SW 1271 (cell line): Measurements from ENCODE around the gene CCDC127.
A peak's percentile ranks its signal among the peaks of the same experiment; 100 is the strongest.

ENCODE experiments used
- DNase-seq, 2 experiments: peaks; one replicate each; lab custom pipeline; 2025; lab: John Stamatoyannopoulos, UW

The CCDC127 gene

DNA sequence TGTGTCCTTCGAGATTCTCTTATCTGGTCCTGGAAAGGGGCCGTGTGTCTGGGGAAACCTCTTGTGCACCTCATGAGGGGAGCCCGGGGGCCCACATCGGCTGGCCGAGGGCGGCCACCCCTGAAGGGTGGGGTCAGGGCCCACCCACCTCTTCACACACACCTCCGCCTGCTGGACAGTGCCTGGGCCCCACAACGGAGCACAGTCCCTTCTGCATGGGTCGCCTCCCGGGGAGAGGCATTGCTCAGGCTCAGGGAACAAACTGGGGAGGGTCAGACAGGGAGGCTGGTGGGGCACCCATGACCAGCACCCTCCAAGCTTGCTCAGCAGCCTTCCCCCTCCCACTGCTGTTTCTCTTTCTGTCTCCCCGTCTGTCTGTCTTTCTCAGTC, 28.0 kb downstream of the CCDC127 start:
- DNase-seq = no peak

- no peak for DNase-seq
These were observed 28.5 kb downstream of the CCDC127 start for GRCh38 chr5:189486-189885.

- peak; percentile 52 to 77 for DNase-seq
These were observed 29.2 kb downstream of the CCDC127 start for GRCh38 chr5:188488-189481.

GRCh38 chr5:187617-188451, 30.1 kb downstream of the CCDC127 start:
- DNase-seq = no peak

DNA sequence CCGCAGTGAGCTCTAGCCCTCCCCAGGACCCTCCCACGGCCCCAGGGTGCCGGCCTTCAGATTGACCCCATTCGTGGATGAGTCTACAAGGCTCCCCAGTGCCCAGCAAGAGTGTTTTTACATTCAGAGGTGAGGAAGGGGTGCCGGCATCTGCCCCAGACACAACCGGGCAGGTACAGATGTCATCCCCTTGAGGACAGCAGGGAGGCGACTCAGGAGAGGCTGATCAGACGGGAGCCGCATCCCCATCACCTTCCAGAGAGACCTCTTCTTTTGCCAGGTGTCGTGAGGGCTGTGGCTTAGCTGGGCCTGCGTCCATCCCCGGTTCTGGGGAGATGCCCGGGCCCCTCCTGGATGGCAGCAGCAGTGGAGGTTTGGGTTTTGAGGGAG, 30.9 kb downstream of the CCDC127 start:
- DNase-seq = no peak

- no peak for DNase-seq
These were observed 31.6 kb downstream of the CCDC127 start for GRCh38 chr5:186091-187041.

GRCh38 chr5:185095-186070, 32.6 kb downstream of the CCDC127 start:
- no peak for DNase-seq

GRCh38 chr5:184471-184870, 33.5 kb downstream of the CCDC127 start:
- DNase-seq = no peak

- DNase-seq = no peak
These were observed 35.8 kb downstream of the CCDC127 start for GRCh38 chr5:182126-182525.

DNA sequence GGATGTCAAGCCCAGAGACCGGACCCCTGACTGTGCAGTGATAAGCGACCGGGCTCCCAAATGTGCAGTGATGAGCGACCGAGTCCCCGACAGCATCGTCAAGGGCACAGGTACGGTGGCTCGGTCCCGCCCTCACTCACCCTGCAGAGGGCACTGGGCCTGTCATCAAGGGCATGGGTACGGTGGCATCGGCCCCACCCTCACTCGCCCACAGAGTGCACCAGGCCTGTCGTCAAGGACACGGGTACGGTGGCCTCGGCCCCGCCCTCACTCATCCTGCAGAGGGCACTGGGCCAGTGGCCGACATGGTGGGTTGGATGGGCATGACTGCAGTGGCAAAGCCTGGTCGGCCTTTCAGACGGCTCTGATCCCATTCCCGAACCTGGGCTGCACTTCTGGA, 36.4 kb downstream of the CCDC127 start:
- no peak for DNase-seq

GRCh38 chr5:181160-181559, 36.8 kb downstream of the CCDC127 start:
- no peak for DNase-seq

DNA sequence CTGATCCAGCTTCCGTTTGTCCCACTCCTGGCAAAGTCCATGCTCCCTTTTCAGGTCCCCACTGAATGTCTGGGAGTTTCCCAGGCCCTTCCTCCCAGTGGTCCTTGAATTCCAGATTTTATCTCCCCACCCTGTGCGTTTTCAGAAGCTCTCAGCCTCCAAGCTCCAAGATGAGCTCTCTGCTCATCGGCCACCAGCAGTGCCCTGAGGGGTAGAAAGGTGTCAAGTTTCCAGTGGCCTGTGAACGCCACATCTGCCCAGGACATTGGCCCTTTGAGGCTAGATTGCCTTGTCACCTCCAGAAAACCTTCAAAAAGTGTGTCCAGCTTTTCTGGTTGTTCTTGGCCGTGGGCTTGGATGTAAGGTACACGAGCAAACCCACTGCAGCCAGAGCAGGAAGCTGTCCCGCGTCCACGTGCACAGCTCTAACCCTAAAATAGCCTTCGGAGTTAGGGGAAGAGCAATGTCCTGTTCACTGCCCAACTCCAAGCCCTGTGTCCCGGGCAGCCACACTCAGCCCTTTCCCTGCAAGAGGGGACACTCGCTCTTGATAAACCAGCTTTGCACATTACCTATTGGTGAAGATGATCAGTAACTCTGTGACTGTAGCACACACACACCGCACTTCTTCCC, 37.6 kb downstream of the CCDC127 start:
- no peak for DNase-seq

- DNase-seq = no peak
These were observed 38.6 kb downstream of the CCDC127 start for GRCh38 chr5:179401-179800.

GRCh38 chr5:178110-178509, 39.8 kb downstream of the CCDC127 start:
- no peak for DNase-seq

DNA sequence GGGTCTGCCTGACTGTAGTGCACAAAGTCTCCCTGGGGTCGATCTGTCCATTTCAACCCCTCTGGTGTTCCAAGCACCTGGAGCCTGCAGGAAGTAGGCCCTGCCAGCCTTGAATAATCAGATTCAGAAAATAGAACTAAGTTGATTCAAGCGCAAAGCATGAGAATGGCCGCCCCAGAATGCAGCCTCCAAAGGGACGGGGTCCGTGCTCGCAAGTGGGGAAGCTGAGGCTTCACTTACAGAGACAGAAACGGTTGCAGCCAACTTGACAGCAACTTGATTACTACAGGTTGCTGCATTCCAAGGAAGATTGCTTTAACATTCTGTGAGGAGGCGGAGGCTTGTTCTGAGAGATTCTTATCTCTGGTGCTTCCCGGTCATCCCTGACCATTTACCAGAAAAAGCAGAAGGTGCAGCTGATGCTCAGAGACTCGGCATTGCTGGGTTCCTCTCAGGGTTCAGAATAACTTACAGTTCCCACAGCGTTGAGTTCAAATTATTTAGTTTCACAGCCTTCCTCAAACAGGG, 41.6 kb downstream of the CCDC127 start:
- no peak for DNase-seq

DNA sequence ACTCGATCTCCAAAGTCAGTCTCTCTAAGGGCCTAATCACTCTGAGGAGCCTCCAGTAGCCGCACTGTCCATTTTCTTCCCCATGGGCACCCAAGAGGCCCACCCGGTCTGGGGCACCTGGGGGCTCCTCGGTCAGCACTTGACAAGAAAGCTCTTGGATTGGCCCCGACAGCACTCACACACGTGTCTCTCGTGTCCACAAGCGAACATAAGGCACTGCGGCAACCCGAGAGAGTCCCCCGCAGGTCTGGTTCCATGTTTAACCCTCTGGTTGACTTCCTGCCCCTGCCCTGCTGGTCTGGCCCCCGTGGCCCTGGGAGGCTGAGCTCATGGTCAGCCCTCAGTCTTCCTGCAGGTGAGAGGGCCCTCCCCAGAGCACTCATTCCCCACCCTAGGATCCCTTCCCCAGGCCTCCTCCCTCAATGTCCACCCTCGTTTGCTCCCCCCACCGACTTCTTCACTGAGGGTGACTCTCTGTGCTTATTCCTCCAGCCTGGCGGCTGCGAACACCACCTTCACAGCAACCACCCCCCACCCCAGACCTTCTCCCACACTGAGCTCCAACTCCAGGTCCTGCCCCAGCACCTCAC, 43.0 kb downstream of the CCDC127 start:
- no peak for DNase-seq

DNA sequence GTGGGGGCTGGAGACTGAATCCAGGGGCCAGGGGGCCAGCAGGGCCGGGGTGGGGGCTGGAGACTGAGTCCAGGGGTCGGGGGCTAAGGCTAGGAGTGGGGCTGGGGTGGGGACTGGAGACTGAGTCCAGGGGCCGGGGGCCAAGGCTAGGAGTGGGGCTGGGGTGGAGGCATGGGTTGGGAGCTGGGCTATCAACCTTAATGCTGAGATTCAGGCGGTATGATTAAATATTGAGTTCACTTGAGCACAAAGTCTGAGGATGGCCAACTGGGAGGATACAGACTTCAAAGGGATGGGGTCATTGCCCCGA, 43.7 kb downstream of the CCDC127 start:
- DNase-seq = no peak

DNA sequence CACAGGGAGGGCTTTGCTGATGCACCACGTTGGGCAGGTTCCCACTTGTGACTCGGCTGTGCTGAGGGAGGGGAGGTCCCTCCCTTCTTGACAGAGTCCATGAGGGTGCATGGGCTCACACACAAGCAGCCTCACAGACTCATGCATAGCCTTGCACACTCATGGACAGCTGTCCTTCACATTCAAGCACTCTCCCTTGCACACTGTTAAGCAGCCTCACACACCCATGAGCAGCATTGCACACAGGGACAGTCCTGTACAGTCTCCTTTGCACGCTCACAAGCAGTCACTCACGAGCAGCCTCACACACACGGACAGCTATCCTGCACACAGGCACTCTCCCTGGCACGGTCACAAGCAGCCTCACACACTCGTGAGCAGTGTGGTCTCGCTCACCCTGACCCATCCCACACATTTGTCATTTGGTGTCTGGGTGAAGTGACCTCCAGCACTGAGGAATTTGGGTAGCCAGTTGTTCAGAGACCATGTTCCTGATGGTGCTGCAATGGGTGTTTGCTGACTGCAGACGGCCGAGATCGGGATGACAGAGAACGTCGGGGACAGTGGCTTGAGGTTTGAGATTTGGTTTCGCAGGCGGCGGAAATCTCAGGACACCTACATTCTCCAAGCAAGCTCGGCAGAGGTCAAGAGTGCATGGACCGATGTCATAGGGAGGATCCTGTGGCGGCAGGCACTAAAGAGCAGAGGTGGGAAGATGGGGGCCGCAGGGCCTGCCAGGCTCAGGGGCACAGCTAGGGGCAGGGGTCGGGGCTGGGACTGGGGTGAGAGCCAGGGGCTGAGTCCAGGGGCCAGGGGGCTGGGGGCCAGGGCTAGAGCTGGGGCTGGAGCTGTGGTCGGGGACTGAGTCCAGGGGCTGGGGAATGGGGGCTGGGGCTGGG, 44.3 kb downstream of the CCDC127 start:
- DNase-seq = no peak

- DNase-seq = no peak
These were observed 45.1 kb downstream of the CCDC127 start for GRCh38 chr5:172841-173251.
